Retinal pigment epithelial cell (primary cell): ENCODE data around the gene SLC43A3.
"Not testable (repeated sequence)": the region's sequence is repeated elsewhere in the genome, so short reads cannot be mapped to it uniquely, and the experiment has no call there.

Experiments used
- DNase-seq: peaks from one replicate; pipeline ENCODE4 v3.0.0-alpha.2; 2010; ENCODE audit warnings: low read depth
- H3K4me3 ChIP-seq: 2 replicates; pipeline ENCODE4 v1.5.1; 2011; ENCODE audit warnings: mild to moderate bottlenecking, low read length, control low read depth, moderate library complexity
- TF ChIP-seq, protein P1 (sequence below): conservative IDR thresholded peaks from 2 replicates; pipeline ENCODE4 v1.5.1; 2011; ENCODE audit warnings: low read depth, low read length, control low read depth, inconsistent platforms

SLC43A3 gene

DNA sequence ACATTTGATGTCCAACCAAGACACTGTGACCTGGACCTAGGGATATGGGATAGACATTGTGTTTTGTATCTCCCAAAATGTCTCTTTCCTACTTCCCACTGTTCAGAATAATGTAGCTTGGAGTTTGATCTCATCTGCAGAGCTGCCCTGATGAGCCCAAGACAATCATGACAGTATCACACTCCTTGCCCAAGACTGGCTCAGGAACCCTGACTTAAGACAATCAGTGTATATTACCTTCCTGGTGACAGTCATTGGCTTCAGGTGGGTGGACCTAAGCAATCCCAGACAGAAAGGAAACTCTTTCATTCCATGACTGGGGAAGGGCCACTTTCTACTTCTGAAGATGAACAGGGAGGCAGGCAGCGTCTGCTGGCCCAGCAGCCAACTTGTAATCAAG lies 19.1 kb upstream of the SLC43A3 start:
- DNase-seq, result no peak
- no peak overlapping the region for H3K4me3 ChIP-seq
- TF ChIP-seq, protein P1, sequence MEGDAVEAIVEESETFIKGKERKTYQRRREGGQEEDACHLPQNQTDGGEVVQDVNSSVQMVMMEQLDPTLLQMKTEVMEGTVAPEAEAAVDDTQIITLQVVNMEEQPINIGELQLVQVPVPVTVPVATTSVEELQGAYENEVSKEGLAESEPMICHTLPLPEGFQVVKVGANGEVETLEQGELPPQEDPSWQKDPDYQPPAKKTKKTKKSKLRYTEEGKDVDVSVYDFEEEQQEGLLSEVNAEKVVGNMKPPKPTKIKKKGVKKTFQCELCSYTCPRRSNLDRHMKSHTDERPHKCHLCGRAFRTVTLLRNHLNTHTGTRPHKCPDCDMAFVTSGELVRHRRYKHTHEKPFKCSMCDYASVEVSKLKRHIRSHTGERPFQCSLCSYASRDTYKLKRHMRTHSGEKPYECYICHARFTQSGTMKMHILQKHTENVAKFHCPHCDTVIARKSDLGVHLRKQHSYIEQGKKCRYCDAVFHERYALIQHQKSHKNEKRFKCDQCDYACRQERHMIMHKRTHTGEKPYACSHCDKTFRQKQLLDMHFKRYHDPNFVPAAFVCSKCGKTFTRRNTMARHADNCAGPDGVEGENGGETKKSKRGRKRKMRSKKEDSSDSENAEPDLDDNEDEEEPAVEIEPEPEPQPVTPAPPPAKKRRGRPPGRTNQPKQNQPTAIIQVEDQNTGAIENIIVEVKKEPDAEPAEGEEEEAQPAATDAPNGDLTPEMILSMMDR, result no peak

- not testable (repeated sequence) for H3K4me3 ChIP-seq, DNase-seq
Measured at GRCh38 chr11:57445122-57445394, 18.1 kb upstream of the SLC43A3 start.

GRCh38 chr11:57444362-57445121 lies 17.6 kb upstream of the SLC43A3 start:
- TF ChIP-seq, protein P1, result no peak
- no peak overlapping the region for H3K4me3 ChIP-seq
- DNase-seq, result no peak

DNA sequence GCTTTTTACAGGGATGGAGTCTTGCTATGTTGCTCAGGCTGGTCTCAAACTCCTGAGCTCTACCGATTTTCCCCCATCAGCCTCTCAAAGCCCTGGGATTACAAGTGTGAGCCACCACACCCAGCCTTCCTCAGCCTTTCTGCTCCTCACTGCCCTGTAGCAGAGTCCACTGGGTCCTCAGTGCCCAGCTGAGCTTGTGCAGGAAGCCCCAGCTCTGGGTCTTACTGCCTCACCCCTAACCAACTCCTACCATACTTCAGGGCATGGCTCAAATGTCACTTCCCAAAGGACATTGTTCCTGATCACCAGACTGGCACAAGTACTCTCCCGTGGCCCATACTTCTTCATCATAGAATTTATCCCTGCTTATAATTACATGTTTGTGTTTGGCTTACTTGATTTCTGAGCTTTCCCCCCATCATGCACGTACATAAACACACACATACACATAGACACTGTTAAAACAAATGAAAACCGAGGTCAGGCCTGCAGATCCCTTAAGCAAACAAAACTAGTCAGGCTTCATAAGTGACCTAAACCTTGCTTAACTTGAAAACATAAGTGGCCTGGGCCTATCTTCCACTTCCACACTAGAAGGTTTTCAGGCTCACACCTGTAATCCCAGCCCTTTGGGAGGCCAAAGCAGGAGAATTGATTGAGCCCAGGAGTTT lies 14.0 kb upstream of the SLC43A3 start:
- no peak for DNase-seq
- H3K4me3 ChIP-seq, result no peak overlapping the region
- TF ChIP-seq, protein P1, result no peak

DNA sequence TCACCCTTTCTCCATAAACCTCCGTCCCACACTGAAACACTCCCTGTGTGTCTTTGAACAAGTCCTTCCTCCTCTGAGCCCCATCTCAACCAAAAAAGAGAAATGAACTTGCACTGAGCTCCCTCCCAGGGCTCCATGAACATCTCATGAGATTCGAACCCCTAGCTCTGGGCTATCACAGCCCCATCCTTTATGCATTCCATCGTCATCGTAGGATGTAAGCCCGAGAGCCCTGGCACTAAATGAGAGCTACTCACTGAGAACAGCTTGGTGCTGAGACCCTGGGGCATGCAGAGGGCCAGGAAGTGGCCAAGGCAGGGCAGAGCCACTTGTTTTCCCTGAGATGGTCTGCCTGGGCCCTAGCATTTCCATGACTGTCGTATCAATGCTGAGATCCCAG lies 12.9 kb upstream of the SLC43A3 start:
- DNase-seq, result no peak
- no peak overlapping the region for H3K4me3 ChIP-seq
- TF ChIP-seq, protein P1, result no peak

DNA sequence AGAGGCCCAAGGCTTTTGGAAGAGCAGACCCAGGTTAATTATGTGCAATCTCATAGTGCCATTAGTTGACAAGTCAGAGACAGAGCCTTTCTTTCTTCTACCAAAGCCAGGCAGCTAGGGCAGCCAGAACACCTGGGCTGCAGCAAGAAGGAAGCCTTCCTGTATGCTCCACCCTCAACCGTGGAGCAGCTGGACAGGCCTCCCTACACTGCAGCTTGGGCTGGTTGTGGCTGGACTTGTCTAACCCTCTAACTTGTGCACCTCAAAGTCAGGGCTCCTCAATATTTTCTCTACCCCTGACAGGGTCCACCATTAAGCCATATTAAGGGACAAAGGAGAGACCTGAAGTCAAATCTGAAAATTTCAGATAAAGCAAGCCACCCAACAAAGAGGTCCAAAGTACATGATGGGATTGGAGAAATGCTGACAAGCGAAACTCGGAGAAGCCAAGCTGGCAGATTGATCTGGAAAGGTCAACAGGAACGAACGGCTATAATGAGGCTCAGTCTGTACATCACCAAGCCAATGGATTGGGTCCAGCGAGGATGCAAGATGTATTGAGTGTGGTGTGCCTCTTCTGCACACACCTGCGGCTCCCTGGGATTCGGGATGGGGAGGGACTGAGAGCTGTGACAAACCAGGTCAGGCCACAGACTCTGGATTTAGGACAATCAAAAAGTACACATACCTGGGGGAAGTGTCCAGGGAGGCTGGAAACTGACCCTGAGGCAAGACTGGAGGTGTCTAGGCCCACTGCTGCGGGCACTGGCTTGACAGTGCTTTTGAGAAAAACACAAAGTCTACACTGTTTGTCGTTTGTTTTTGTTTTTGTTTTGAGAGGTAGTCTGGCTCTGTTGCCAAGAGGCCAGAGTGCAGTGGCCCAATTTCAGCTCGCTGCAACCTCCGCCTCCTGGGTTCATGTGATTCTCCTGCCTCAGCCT lies 11.7 kb upstream of the SLC43A3 start:
- no peak overlapping the region for H3K4me3 ChIP-seq
- TF ChIP-seq, protein P1, result no peak

GRCh38 chr11:57436031-57436430 lies 9.1 kb upstream of the SLC43A3 start:
- no peak overlapping the region for H3K4me3 ChIP-seq
- TF ChIP-seq, protein P1, result no peak
- DNase-seq, result no peak

More for the DNA sequence above, 11.7 kb upstream of the SLC43A3 start:
- no peak for DNase-seq
